Stimulated activated CD8-positive, alpha-beta memory T cell treated with anti-CD3 and anti-CD28 coated beads, Interleukin-4, amount 100 ng/mL, for 1 hour (primary cell): ENCODE data around the gene PEPD.

Experiments used
- DNase-seq, 2 donors: peaks; one replicate each; pipeline ENCODE4 v3.0.0-alpha.2; 2020; ENCODE audit warnings: low read depth in 2 of 2, low spot score in 1 of 2

PEPD gene

DNA sequence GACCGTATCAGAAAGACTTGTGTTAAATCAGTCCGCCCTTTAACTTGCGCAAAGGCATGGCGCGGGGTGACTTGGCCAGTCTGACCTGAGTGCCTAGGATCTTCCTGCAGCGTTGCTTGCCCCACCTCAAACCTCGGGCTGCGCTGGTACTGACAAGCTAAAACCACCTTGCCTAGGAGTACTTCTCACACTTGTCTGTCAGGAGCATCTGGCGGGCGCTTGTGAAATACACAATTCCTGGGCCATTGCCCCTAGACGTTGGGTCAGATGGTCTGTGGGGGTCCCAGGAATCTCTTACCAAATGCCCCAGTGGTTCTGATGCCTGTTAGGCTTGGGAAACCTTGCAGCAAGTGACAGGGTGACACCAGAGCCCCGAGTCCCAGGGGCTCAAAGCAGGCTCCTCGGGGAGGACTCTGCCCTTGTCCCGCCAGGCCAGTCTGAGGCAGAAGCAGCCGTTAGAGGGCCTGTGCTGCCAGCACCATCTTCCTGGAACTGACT is 135.2 kb downstream of the PEPD start:
- DNase-seq = no peak

DNA sequence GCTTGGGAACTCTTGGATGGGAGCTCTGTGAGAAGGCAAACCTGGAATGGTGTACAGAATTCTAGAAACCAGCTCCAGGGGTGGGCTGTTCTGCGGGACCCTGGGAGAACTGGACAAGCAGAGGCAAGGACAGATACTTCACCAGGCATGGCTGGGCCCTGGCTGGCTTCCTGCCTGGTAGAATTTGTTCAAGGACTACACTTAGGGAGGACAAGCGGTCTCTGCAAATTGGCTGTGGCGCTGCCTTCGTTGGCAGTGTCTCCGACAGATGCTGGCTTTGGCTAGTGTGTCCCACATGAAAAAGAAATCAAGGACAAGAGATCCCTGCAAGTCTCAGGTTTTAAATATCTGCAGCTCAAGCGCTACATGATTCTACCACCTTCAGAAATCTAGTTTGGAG is 135.6 kb downstream of the PEPD start:
- DNase-seq = no peak

DNA sequence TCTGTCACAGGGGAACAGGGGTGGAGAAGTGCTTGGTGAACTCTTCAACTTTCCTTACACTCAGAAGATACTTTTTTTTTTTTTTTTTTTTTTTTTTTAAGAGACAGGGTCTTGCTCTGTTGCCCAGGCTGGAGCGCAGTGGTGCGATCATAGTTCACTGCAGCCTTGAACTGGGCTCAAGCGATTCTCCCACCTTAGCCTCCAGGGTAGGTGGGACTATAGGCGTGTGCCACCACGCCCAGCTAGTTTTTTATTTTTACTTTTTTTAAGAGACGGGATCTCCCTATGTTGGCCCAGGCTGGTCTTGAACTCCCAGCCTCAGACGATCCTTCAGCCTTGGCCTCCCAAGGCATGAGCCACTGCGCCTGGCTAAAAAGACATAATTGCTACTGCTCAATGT is 136.6 kb downstream of the PEPD start:
- DNase-seq = no peak

DNA sequence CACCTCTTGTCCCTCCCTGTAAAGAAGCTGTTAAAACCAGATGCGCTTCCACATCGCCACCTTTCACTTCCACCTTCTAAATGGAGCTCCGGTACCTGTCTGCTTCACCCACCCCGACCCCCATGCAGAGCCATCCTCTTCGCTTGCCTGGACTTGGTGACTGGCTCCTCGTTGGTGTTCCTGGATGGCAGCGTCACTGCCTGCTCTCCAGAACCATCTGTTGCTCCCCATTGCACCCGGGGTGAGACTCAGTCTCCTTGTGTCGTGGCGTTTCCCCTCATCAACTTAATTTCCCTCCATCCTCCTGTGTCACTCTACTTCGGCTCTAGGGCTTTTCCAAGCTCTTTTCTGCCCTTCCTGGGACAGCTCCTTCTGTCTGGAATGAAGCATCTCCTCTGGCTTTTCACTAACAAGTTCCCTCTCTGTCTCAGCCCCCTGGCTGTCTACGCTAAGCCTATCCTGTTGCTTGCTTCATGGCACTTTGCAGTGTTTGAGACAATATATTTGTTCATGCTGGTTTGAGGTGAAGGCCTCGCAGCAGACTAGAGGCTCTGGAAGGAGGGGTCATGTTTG is 137.8 kb downstream of the PEPD start:
- no peak for DNase-seq

DNA sequence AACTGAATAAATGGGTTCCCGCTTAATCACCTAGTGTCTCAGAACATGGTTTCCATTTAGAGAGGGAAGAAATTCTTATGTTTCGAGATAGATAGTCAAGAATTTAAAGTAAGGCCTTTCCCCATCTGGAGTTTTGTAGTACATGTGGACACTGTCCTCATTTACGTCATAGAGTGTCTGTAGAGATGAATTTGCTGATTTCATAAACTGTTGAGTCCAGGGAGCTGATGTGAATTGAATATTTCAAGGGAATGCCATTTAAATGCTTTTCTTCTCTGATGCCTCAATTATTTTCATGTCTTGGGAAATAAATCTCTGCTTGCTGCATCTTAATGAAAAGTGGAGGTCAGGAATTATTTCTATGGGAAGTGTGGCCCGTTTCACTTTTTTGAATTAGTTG is 138.6 kb downstream of the PEPD start:
- no peak for DNase-seq

DNA sequence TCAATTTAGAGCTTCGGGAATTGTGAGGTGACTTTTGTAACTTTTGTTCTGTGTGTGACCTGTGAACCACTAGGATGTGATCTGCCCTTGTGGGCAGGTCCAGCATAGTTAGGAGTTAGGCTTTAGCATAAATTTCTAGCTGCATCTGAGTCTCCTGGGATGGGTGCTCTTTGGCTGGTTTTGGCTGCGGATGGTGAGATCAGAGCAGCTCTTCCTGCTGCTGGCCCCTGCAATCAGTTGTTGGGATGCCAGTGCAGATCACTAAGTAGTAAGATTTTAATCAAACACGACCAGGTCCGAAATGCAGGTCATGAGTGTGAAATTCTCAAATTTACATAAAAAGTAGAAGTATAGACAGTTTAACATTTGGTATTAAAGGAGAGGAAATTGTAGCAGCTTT is 139.6 kb downstream of the PEPD start:
- DNase-seq = no peak

DNA sequence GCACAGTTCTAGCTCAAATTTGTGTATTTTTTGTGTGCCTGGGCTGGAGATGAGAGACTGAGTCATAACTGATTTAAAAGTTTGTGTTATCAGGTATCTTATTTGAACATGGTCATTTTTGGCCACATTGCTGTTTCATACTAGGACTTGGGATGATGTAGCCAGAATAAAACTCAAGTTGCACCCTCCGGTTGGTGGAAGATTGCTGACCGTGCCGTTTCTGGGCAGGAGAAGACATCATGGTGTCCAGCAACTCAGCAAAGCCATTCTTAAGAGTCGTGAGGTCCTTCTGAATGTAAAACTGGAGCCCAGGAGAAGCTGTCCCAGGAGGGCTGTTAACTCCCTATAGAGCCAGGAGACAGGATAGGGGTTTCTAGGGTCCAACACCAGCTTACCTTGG is 140.5 kb downstream of the PEPD start:
- DNase-seq = no peak

DNA sequence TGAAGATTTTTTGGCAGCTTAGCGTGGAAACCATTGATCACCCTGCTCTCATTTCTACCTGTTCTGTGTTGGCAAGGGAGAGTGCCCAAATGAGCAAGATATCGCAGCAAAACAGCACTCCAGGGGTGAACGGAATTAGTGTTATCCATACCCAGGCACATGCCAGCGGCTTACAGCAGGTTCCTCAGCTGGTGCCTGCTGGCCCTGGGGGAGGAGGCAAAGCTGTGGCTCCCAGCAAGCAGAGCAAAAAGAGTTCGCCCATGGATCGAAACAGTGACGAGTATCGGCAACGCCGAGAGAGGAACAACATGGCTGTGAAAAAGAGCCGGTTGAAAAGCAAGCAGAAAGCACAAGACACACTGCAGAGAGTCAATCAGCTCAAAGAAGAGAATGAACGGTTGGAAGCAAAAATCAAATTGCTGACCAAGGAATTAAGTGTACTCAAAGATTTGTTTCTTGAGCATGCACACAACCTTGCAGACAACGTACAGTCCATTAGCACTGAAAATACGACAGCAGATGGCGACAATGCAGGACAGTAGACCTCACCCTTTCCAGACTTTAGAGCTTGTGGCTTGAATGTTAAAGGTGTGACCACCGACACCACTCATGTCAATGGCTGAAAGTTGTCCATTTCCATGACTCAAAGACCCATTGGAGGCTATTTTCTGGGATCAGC is 142.3 kb downstream of the PEPD start:
- DNase-seq = no peak

DNA sequence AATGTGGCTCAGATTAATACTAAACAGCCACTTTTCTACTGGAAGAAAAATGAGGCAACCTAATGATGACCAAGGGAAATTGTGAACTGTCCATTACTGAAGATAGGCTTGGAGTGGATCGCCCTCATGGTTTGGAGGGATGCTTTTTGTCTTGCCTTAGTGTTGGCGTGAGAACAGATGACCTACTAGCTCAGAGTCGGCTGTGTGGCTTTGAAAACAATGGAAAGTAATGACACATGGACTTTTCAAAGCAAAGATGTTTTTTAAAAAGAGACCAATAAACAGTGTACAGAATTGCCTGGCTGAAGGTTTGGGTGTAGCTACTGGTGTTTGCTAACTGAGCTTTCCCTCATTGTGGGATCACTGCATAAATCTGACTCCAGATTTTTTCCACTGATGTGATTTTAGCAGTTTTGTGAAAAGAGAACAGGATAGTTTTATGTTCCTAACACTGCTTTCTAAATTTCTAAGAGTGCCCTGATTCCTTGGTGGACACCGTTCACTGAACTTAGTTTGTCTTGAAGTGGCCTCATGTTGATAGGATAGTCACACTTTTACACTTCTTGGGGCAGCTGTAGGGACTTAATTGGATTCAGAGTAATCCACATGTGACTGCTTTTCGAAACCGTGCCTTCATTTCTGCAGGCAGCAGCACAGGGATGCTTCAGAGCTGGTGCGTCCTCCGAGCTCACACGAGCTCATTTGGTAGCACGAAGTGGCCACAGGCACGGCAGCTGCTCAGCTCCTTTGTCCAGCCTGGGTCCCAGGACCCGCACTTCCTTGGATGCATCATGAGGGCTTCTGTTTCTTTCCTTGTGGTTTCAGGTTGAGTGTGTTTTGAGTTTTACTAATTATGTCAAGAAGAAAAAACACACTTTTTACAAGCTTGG is 143.8 kb downstream of the PEPD start:
- DNase-seq = no peak

DNA sequence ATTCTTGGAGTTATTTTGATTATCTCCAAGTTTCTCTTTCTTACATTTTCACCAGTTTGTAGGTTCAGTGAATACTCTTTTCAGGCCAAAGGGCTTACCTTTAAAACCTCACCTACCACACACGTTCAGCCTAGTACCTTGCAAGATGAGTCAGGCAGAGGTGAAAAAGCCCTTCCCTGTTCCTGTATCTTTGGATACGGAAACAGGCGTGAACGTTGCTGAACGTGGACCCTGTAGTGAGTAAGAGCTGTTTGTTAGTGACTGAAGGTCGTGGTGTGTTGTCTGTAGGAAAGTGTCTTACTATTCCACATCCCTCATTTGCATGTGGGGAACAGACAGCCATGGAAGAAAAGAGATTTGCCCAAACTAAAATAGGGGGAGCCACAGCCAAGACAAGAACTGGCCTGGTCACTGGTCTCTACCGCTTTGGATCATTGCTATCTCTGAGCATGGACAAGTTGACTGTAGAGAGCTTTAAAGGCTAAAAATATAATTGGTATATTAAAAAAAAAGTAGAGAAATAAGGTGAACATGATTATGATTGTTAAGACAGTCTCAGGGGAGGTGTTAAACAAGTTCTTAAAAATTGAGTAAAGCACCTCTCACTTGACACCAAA is 144.5 kb downstream of the PEPD start:
- DNase-seq = no peak

DNA sequence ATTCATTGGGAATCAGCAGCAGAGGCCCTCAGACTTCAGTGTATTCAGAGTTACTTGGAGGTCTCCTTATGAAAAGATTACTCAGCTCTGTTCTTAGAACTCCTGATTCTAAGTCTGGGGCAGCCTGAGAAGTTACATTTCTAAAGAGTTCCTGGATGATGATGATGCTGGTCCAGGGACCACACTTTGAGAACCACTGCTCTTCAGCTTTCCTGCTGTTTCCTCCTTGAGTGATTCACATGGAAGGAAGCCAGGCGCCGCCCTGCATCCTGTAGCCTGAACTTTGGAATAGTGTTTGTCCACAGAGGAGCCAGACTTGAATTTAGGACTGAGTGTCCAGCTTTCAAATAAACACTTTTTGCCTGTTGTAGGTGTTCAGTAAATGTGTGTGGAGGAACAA is 145.2 kb downstream of the PEPD start:
- DNase-seq = no peak

DNA sequence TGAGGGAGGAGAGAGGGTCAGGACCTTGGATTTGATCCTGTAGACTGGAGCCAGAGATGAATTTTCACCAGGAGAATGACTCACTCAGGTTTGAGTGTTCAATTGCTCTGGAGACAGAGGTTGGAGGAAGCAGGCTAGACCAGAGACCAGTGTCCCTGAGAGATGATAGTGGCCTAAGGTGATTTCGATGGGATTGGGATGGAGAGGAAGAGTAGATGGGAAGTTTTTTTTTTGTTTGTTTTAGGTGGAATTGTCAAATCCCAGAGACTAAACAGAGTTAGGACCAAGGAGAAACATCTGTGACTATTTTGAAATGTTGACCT is 145.8 kb downstream of the PEPD start:
- no peak for DNase-seq

DNA sequence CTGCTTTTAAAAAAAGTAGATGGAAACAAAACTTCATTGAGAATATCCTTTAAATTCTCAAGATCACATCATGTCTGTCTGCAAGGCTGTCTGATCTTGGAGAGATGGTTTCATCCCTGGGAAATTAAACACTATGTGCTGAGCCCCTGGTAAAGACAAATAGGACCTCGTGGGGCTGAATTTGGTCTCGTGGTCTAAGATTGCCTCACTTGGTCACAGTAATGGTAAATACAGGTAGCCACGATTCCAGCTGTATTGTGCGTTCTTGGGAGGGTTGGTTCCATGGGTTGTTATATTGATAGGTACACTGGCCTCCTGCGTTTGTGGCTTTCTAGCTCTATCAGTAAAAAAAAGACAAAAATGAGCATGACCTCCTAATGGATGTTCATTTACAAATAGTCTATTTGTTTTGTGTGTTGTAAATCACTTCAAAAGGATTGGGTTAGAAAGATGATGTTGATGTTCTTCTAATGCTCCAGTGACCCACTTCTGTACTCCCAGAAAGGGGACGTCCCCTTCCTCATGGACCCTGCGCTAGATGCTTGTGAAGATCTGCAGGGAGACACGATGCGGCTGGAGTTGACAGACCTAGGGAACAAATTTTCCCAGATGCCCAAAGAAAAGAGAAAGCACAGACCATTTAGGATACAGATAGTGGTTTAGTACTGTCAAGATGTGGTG is 146.3 kb downstream of the PEPD start:
- DNase-seq = no peak

DNA sequence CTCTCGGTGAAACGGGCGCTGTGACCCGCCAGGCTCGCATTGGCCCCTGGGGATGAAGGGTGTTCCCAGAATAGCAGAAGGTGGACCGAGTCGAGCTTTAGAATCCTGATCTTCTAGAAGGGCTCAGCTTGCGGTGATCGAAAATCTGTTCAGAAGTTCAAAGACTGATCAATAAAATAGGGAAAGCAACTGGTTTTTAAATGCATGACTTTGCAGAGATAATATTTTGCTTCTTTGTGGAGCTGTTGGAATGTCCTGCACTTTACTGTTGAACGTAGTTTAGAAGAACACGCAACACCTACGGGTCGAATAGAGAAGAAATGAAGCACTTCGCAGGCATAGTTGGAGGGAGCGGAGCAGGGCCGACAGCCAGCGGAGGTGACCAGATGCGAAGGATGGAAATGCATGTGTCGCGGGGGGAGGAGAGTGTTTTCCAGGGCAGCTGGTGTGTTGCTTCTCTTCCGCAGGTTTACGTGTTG is 147.3 kb downstream of the PEPD start:
- peak; percentile 7 to 35 for DNase-seq

DNA sequence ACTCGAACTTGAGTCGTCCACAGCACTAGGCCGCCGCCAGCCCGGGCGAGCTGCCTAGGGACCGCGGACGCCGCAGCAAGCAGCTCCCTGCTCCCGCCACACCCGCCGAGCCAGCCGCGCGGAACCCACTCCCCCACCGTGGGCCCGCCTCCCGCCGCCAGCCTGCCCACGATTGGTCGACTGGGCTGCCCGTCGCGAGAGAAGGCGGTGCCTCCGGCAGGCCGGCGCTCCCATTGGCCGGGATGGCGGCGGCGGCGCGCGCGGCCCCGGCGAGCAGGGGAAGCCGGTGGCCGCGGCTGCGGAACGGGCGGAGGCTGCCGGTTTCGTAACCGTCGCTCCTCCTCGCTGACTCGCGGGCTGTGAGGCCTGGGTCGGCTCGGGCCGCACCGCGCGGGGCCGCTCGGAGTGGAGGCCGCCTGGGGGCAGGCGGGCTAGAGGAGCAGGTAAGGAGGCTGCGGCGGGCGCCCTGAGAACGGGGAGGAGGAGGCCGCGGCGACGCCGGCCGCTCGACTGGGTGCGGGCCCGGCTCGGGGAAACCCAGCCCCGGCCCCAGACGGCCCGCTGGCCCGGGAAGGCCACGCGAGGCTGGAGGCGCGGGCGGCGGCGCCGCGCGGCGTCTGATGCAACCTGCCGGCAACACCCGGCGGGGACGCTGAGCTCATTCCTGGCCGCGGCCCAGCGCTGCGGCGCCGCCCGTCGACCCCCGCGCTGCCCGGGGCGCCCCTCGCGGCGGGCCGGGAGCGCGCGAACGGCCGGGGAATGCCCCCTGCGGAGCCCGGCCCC is 147.9 kb downstream of the PEPD start, which contains the start of gene CEBPG:
TSS of gene CEBPG (plus strand) at position 257 of the 783 bp plus-strand sequence. CDS start 5,531 bp downstream, outside the sequence.
- peak; percentile 84 to 90 for DNase-seq

DNA sequence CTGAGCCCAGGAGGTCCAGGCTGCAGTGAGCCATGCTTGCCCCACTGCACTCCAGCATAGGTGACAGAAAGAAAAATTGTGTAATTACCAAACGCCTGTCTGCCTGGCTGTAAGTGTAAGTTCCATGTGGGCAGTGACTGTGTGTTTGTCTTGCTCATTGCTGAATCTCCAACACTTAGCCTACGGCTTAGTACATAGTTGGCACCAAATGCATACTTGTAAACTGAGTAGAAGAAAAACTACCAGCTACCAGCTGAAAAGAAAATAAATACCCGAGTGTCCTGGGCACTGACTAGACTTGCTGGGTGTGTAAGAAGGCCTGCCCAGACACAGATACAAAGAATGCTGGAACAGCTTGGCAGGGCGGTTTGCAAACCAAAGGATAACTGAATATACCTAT is 150.8 kb downstream of the PEPD start:
- DNase-seq = no peak

DNA sequence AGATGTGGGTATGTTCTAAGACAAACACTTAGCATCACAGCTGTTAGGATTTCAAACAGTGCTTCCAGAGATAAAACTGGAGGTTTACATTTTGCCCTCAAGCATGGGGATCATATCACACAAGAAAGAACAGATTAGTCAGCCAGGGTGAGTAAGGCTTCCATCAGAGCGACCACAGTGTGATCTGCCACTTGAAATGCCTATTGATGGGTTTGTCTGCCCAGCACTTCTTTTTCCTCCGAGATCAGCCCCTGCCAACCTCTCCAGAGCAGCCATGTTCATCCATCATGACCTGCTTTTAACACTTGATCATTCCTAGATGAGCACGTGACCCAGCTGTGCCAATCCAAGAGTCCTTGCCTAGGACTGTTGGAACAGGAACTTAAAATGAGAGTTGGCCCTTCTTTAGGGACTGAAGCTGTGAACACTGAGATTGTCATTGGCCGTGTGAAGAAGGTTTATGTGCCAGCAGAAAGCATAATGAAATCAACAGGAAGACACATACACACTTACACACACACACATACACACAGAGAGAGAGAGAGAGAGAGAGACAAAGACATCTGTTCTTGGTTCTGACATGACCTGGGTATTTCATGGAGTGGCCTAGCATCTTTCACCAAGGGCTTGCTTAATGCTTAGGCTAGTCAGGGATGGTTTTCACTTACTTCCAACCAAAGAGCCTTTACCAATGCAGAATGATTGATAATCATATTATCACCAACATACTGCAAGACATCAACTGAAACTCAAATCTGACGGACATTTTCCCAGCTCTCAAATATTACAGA is 153.3 kb downstream of the PEPD start:
- no peak for DNase-seq

DNA sequence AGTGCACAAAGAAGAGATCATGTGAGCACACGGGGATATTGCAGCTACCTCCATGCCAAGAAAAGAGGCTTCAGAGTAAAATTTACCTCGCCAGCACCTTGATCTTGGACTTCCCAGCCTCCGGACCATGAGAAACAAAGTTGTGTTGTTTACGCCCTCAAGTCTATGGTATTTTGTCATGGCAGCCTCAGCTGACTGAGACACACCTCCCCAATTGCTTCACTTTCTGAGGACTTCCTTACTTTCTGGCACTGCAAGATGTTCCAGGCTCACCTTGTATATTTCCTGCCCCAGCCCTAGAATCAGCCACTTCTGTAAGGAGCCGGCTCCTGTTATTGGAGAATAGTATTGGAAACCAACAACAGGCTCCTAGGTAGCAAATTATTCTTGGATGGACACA is 154.7 kb downstream of the PEPD start:
- DNase-seq = no peak

DNA sequence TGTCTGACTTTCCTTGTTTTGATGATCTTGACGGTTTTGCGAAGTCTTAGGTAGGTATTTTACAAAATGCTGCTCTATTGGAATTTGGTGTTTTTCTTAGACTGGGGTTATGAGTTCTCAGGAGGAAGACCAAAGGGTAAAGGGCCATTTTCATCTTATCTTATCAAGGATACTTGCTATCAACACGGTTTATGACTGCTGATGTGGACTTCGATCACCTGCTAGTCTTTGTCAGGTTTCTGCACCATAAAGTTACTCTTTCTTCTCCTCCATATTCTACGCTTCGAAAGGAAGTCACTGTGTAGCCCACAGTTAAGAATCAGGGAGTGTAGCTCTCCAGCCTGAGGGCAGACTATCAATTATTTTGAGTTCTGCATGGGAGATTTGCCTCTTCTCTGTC is 155.5 kb downstream of the PEPD start:
- no peak for DNase-seq
